GM20431 (cell line): Measurements from ENCODE around the gene NFIC.

ENCODE experiments used
- in situ Hi-C: fragments of 300-500 bp; cut with MseI, MboI; formaldehyde crosslinking; loops from one replicate; pipeline ENCODE4 v1.15.0; 2020; ENCODE audit warnings: low sequenced_read_pairs; ENCODE audit not compliant: unreplicated experiment

NFIC gene

GRCh38 chr19:3478409-3479176 is 112.2 kb downstream of the NFIC start:
- in situ Hi-C loops: no loop called here

GRCh38 chr19:3479177-3479833 is 112.9 kb downstream of the NFIC start:
- in situ Hi-C loops: no loop called here

GRCh38 chr19:3479834-3480215 is 113.4 kb downstream of the NFIC start:
- in situ Hi-C loops: loop anchor here (5.0 kb wide), 1 partner anchor 153 kb away; no protein-coding TSS in a partner anchor

GRCh38 chr19:3480383-3481091 is 114.2 kb downstream of the NFIC start, which contains the start of gene SMIM24:
TSS of gene SMIM24 (minus strand) at chr19:3480525. CDS start at chr19:3480463, 62 bp downstream.
- in situ Hi-C loops: loop anchor here (5.0 kb wide), 1 partner anchor 153 kb away; no protein-coding TSS in a partner anchor

GRCh38 chr19:3481241-3482090 is 115.1 kb downstream of the NFIC start:
- in situ Hi-C loops: loop anchor here (5.0 kb wide), 1 partner anchor 154 kb away; no protein-coding TSS in a partner anchor

- in situ Hi-C loops: loop anchor here (5.0 kb wide), 1 partner anchor 155 kb away; no protein-coding TSS in a partner anchor
Observed at GRCh38 chr19:3482507-3483225, 116.3 kb downstream of the NFIC start.

GRCh38 chr19:3483226-3483628 is 116.8 kb downstream of the NFIC start, which contains the start of gene SMIM44:
TSS of gene SMIM44 (minus strand) at chr19:3483441. CDS start at chr19:3483403, 38 bp downstream.
- in situ Hi-C loops: loop anchor here (5.0 kb wide), 1 partner anchor 156 kb away; no protein-coding TSS in a partner anchor

GRCh38 chr19:3491396-3492119 is 125.2 kb downstream of the NFIC start:
- in situ Hi-C loops: no loop called here

- in situ Hi-C loops: no loop called here
Observed at GRCh38 chr19:3492131-3492839, 125.9 kb downstream of the NFIC start.

- in situ Hi-C loops: no loop called here
Observed at GRCh38 chr19:3492919-3493318, 126.5 kb downstream of the NFIC start.

GRCh38 chr19:3493651-3494050 is 127.3 kb downstream of the NFIC start:
- in situ Hi-C loops: no loop called here

GRCh38 chr19:3494051-3494450 is 127.7 kb downstream of the NFIC start:
- in situ Hi-C loops: no loop called here

- in situ Hi-C loops: no loop called here
Observed at GRCh38 chr19:3494559-3494958, 128.2 kb downstream of the NFIC start.

- in situ Hi-C loops: no loop called here
Observed at GRCh38 chr19:3496392-3497273, 130.2 kb downstream of the NFIC start.

- in situ Hi-C loops: no loop called here
Observed at GRCh38 chr19:3497757-3498520, 131.6 kb downstream of the NFIC start.
